Tibial nerve (tissue), 4 donors: Measurements from ENCODE around the gene MAGI1. TPM values are rescaled to one million over a fixed set of nuclear protein-coding genes. Genes with fewer than 3 reads are reported as not detected.

Experiments used
- DNase-seq, 2 donors: peaks; one replicate each; pipeline ENCODE4 v3.0.0-alpha.2; 2019; ENCODE audit warnings: low spot score in 2 of 2
- H3K27ac ChIP-seq, 4 donors: fragments of 200-600 bp; sonication (generic) in 3 of 4; one replicate each; pipeline ENCODE4 v1.5.1; 2017 to 2019; ENCODE audit warnings: mild to moderate bottlenecking in 1 of 4
- H3K27me3 ChIP-seq, 2 donors: fragments of 200-600 bp; sonication (generic) in 1 of 2; one replicate each; pipeline versions ENCODE4 v1.5.1 to v1.6.0; 2017 to 2019
- H3K36me3 ChIP-seq, 3 donors: fragments of 200-600 bp; sonication (generic); one replicate each; pipeline ENCODE4 v1.5.1; 2018 to 2019
- H3K4me1 ChIP-seq, 4 donors: fragments of 200-600 bp; sonication (generic) in 3 of 4; one replicate each; pipeline ENCODE4 v1.5.1; 2017 to 2019
- H3K4me3 ChIP-seq, 4 donors: fragments of 200-600 bp; sonication (generic) in 3 of 4; one replicate each; pipeline ENCODE4 v1.5.1; 2017 to 2019; ENCODE audit warnings: mild to moderate bottlenecking in 1 of 4, moderate library complexity in 1 of 4
- H3K9me3 ChIP-seq, 4 donors: fragments of 200-600 bp; sonication (generic) in 3 of 4; one replicate each; pipeline ENCODE4 v1.5.1; 2017 to 2019
- EP300 ChIP-seq, 2 donors: sonication (generic); formaldehyde crosslinking; IDR thresholded peaks; one replicate each; pipeline ENCODE4 v1.6.1; 2017; ENCODE audit warnings: antibody characterized with exemption in 2 of 2, mild to moderate bottlenecking in 1 of 2
- POLR2A ChIP-seq, 2 donors: fragments of 450-650 bp; IDR thresholded peaks; one replicate each; pipeline ENCODE4 v1.6.1; 2017; ENCODE audit warnings: antibody characterized with exemption in 2 of 2, mild to moderate bottlenecking in 2 of 2, moderate library complexity in 2 of 2
- WGBS, 2 donors: methylation state at CpG; one replicate each; pipeline ENCODE4 v1.1.5; 2018; 5-methylcytosine and 5-hydroxymethylcytosine counted together
- total RNA-seq, 4 donors: library from RNA; depleted of rRNA; stranded (reverse); fragments of >200 nt; gene quantifications; one replicate each; pipeline ENCODE4 v1.1.0, GENCODE V29; 2016
- TF ChIP-seq, protein P1 (sequence below), 5 experiments: fragments of 200-600 bp in 3 of 5; fragments of 450-650 bp in 2 of 5; sonication (generic) in 3 of 5; IDR thresholded peaks; one replicate each; pipeline ENCODE4 v1.5.1; 2016 to 2019; ENCODE audit warnings: antibody characterized with exemption in 5 of 5, mild to moderate bottlenecking in 3 of 5, moderate library complexity in 2 of 5

Gene MAGI1
- total RNA-seq, 4 donors from 2014 or later, result 30.6 to 52.8 (median 36.1) TPM

DNA sequence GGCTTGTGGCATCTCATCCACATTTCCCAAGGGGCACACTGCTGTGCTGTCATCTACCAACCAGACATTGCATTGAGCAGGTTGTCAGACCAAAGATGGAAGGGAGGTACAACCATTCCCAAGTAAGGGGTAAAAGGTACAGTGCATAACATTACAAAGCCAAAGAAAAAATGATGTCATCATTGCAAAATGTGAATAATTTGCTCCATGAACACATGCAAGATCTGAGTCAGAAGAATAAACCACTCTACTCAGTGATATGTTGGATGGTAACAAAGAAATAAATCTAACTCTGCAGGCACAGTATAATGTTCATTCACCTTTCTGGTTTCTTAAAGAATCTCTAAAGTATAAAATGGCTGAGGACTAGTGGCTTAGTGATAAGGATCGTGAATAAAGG, 202.7 kb downstream of the MAGI1 start:
- H3K27ac ChIP-seq, result no peak overlapping the region
- no peak overlapping the region for H3K4me3 ChIP-seq
- H3K27me3 ChIP-seq, result no peaks in the 10 kb centered on the region
- no peaks in the 10 kb centered on the region for H3K9me3 ChIP-seq
- TF ChIP-seq POLR2A (IDR thresholded peaks at IDR 0.05) (no peak), EP300 (IDR thresholded peaks at IDR 0.05) (no peak)
- TF ChIP-seq, protein P1, sequence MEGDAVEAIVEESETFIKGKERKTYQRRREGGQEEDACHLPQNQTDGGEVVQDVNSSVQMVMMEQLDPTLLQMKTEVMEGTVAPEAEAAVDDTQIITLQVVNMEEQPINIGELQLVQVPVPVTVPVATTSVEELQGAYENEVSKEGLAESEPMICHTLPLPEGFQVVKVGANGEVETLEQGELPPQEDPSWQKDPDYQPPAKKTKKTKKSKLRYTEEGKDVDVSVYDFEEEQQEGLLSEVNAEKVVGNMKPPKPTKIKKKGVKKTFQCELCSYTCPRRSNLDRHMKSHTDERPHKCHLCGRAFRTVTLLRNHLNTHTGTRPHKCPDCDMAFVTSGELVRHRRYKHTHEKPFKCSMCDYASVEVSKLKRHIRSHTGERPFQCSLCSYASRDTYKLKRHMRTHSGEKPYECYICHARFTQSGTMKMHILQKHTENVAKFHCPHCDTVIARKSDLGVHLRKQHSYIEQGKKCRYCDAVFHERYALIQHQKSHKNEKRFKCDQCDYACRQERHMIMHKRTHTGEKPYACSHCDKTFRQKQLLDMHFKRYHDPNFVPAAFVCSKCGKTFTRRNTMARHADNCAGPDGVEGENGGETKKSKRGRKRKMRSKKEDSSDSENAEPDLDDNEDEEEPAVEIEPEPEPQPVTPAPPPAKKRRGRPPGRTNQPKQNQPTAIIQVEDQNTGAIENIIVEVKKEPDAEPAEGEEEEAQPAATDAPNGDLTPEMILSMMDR (IDR thresholded peaks at IDR 0.05), result no peak
- WGBS, 2 donors, result 86 to 94% methylated on average over 1 of the region's 1 CpG
- H3K4me1 ChIP-seq, result no peaks in the 10 kb centered on the region
- H3K36me3 ChIP-seq, result no peaks in the 10 kb centered on the region
- no peak for DNase-seq

DNA sequence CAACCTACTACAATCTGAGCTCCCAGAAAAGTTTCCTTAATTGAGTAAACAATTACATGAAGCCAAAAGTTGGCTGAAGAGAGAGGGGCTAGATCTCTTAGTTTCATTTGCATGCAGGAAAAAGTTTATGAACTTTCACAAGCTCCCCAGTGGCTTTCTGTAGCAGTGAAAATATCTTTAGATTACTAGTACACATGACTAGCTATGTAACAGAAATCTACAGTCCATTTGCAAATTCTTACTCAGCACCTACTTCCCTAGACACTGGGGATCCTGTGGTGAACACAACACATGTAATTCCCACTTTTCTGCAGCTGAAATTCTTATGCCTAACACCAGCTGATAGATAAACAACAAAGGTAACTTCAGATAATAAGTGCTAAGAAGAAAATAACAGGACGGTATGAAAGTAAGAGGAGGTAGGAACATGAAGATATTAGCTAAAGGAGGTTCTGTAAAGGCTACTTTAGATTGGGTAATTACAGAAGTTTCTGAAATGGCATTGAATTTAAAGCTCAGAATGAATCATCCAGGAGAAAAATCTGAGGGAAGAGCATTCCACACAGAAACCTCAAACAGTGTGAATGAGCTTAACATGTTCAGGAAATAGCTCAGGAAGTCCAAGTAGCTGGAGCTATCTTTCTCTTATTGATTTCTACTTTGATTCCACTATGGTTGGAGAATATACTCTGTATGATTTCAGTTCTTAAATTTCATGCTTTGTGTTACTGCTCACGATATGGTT, 204.8 kb downstream of the MAGI1 start:
- Histone ChIP-seq H3K4me3 (no peak overlapping the region), H3K4me1 (no peaks in the 10 kb centered on the region), H3K27ac (no peak overlapping the region), H3K27me3 (no peaks in the 10 kb centered on the region), H3K9me3 (no peaks in the 10 kb centered on the region), H3K36me3 (no peaks in the 10 kb centered on the region)
- WGBS, 2 donors, result 67 to 75% methylated on average over 2 of the region's 2 CpGs
- TF ChIP-seq EP300 (IDR thresholded peaks at IDR 0.05), result no peak
- TF ChIP-seq, protein P1 (IDR thresholded peaks at IDR 0.05), result no peak
- TF ChIP-seq POLR2A (IDR thresholded peaks at IDR 0.05), result no peak
- no peak for DNase-seq

DNA sequence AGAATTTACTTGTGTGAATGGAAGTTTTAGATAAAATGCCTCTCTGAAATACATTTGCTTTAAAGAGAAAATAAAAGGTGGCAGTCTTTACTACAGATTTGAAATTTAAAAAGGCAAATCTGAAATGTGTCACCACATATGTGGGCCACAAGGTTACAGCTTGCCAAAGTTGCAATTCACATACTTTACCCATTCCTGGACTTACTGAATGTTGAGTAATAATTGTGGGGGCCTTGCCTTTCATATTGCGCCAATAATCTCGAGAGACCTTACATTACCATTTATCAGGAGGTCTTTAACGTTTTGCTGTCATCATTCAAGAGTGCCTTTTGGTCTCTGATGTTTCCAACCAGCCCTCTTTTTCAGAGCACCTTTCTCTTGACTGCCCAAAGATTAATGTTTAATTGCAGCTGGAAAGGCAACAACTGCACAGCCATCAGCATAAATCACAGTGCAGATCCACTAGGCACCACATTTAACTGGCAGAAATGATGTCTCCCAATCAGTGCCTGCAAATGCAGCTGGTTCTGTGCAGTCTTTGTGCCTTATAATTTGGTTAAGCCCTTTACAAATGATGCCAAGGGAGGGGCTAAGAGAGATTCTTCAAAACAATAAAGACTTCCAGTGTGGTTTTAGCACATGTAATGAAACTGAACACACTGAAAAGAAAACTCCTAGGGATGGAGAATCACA, 206.8 kb downstream of the MAGI1 start:
- no peaks in the 10 kb centered on the region for H3K27me3 ChIP-seq
- H3K36me3 ChIP-seq, result no peaks in the 10 kb centered on the region
- no peaks in the 10 kb centered on the region for H3K9me3 ChIP-seq
- DNase-seq, result no peak
- peaks cover 0 to 3% (median 0%) of the 10 kb centered on the region in 4 donors for H3K4me1 ChIP-seq
- no peak overlapping the region for H3K4me3 ChIP-seq
- TF ChIP-seq POLR2A (IDR thresholded peaks at IDR 0.05), result no peak
- no peak for TF ChIP-seq EP300 (IDR thresholded peaks at IDR 0.05)
- TF ChIP-seq, protein P1 (IDR thresholded peaks at IDR 0.05), result no peak
- H3K27ac ChIP-seq, result no peak overlapping the region
- WGBS, 2 donors, result 57 to 64% methylated on average over 3 of the region's 3 CpGs

DNA sequence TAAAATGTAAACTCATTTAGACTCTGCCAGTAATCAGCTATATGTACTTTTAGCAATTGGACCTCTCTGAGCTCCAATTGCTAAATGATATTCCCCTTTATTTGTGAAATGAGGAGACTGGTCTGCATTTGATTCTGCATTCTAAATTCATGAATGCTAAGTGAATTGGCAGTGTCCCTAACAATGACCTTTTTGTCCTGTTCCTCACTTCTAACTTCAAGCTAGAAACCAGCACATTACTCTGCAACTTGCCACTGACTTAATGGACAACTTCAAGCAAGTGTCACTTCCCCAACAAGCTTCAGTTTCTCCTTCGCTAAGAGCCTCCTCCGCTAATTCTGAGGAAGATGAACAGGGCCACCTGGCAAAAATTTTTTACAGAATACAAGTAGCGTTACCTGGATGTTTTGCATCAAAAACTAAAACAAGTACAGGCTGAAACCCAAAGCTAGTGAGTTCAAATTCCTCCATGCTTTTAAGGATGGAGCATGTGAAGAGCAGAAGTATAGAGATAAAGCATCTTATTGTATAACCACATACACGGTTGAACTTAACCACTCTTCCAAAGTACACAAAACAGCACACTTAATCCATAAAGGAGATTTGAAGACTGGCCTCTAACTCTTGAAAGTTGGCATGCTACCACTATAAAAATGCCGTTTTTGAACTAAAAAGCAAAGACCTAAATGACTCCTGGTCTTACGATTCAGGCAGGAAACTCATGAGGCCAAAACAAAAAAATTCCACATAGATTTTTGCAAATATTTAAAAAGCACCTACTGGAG, 207.6 kb downstream of the MAGI1 start:
- Histone ChIP-seq H3K4me1 (peaks cover 0 to 3% (median 0%) of the 10 kb centered on the region in 4 donors), H3K27ac (no peak overlapping the region), H3K4me3 (no peak overlapping the region), H3K9me3 (no peaks in the 10 kb centered on the region), H3K27me3 (no peaks in the 10 kb centered on the region), H3K36me3 (no peaks in the 10 kb centered on the region)
- 62 to 71% methylated on average over 6 of the region's 6 CpGs for WGBS, 2 donors
- TF ChIP-seq, protein P1 (IDR thresholded peaks at IDR 0.05), result no peak
- TF ChIP-seq POLR2A (IDR thresholded peaks at IDR 0.05), result no peak
- TF ChIP-seq EP300 (IDR thresholded peaks at IDR 0.05), result no peak
- no peak for DNase-seq
